HEK293 (cell line): ENCODE results near the gene ZNF546.

Source experiments
- BCL11A ChIP-seq: fragments of 450-650 bp; formaldehyde crosslinking; IDR thresholded peaks from 2 replicates; pipeline ENCODE4 v1.5.1; 2016; ENCODE audit warnings: low read depth, missing biosample characterization, missing genetic modification characterization
- CTCF ChIP-seq: fragments of 450-650 bp; formaldehyde crosslinking; IDR thresholded peaks from 2 replicates; pipeline ENCODE4 v1.5.1; 2016; ENCODE audit warnings: missing biosample characterization, missing genetic modification characterization
- REST ChIP-seq: fragments of 450-650 bp; formaldehyde crosslinking; IDR thresholded peaks from 2 replicates; pipeline ENCODE4 v1.5.1; 2016; ENCODE audit warnings: missing biosample characterization, missing genetic modification characterization
- ZNF362 ChIP-seq: fragments of 450-650 bp; formaldehyde crosslinking; IDR thresholded peaks from 2 replicates; pipeline ENCODE4 v1.5.1; 2016; ENCODE audit warnings: missing biosample characterization, missing genetic modification characterization
- TF ChIP-seq, protein P1 (sequence below): fragments of 450-650 bp; formaldehyde crosslinking; IDR thresholded peaks from 2 replicates; pipeline ENCODE4 v1.5.1; 2016; ENCODE audit warnings: missing biosample characterization, missing genetic modification characterization
- TF ChIP-seq, protein P2 (sequence below): fragments of 450-650 bp; IDR thresholded peaks from 2 replicates; pipeline ENCODE4 v1.5.1; 2018; ENCODE audit warnings: missing biosample characterization, mild to moderate bottlenecking, missing genetic modification characterization

- TF ChIP-seq CTCF (no peak), REST (tag by site-specific recombination) (no peak), BCL11A (tag by site-specific recombination) (no peak), ZNF362 (tag by site-specific recombination) (no peak)
- TF ChIP-seq, protein P1, sequence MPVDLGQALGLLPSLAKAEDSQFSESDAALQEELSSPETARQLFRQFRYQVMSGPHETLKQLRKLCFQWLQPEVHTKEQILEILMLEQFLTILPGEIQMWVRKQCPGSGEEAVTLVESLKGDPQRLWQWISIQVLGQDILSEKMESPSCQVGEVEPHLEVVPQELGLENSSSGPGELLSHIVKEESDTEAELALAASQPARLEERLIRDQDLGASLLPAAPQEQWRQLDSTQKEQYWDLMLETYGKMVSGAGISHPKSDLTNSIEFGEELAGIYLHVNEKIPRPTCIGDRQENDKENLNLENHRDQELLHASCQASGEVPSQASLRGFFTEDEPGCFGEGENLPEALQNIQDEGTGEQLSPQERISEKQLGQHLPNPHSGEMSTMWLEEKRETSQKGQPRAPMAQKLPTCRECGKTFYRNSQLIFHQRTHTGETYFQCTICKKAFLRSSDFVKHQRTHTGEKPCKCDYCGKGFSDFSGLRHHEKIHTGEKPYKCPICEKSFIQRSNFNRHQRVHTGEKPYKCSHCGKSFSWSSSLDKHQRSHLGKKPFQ, result no peak
- TF ChIP-seq, protein P2, sequence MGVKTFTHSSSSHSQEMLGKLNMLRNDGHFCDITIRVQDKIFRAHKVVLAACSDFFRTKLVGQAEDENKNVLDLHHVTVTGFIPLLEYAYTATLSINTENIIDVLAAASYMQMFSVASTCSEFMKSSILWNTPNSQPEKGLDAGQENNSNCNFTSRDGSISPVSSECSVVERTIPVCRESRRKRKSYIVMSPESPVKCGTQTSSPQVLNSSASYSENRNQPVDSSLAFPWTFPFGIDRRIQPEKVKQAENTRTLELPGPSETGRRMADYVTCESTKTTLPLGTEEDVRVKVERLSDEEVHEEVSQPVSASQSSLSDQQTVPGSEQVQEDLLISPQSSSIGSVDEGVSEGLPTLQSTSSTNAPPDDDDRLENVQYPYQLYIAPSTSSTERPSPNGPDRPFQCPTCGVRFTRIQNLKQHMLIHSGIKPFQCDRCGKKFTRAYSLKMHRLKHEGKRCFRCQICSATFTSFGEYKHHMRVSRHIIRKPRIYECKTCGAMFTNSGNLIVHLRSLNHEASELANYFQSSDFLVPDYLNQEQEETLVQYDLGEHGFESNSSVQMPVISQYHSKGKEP (tag by site-specific recombination), result no peak
Observed at GRCh38 chr19:40023969-40024368, 27.1 kb downstream of the ZNF546 start.
